HCT116 (cell line): ENCODE measurements around the gene WNK1.

Experiments
- CEBPB ChIP-seq: IDR thresholded peaks from 2 replicates; pipeline ENCODE4 v1.6.1; 2012; ENCODE audit warnings: low read depth
- EZH2 ChIP-seq: fragments of 200-600 bp; sonication (generic); IDR thresholded peaks from 2 replicates; pipeline ENCODE4 v1.6.1; 2017; ENCODE audit warnings: antibody characterized with exemption, mixed run types
- FOSL1 ChIP-seq: IDR thresholded peaks from 2 replicates; pipeline ENCODE4 v1.6.1; 2012; ENCODE audit warnings: low read depth
- JUND ChIP-seq: IDR thresholded peaks from 2 replicates; pipeline ENCODE4 v1.6.1; 2012
- POLR2A ChIP-seq: IDR thresholded peaks from 2 replicates; pipeline ENCODE4 v1.7.0; 2011; ENCODE audit warnings: borderline replicate concordance; ENCODE audit not compliant: insufficient read depth, insufficient read length; ENCODE audit errors: extremely low read depth
- POLR2AphosphoS5 ChIP-seq: IDR thresholded peaks from 2 replicates; pipeline ENCODE4 v1.6.1; 2011; ENCODE audit warnings: mild to moderate bottlenecking, low read depth, low read length, moderate library complexity
- SP1 ChIP-seq: IDR thresholded peaks from 2 replicates; pipeline ENCODE4 v1.6.1; 2012; ENCODE audit warnings: low read depth
- TF ChIP-seq, protein P1 (sequence below), 3 experiments: fragments of 200-600 bp in 1 of 3; sonication (generic) in 1 of 3; IDR thresholded peaks in 2 of 3; conservative IDR thresholded peaks in 1 of 3; 2 replicates each; pipeline ENCODE4 v1.5.1; 2012 to 2017; ENCODE audit warnings: low read depth in 2 of 3, low read length in 2 of 3, antibody characterized with exemption in 1 of 3, borderline replicate concordance in 1 of 3, control low read depth in 1 of 3, mild to moderate bottlenecking in 1 of 3, mixed read lengths in 1 of 3, mixed run types in 1 of 3, moderate library complexity in 1 of 3; ENCODE audit not compliant: insufficient read depth in 1 of 3
- TF ChIP-seq, protein P2 (sequence below): IDR thresholded peaks from 2 replicates; pipeline ENCODE4 v1.6.1; 2012
- TF ChIP-seq, protein P3 (sequence below): IDR thresholded peaks from 2 replicates; pipeline ENCODE4 v1.6.1; 2011; ENCODE audit warnings: mild to moderate bottlenecking, low read length, moderate library complexity; ENCODE audit not compliant: insufficient replicate concordance; ENCODE audit errors: extremely low read depth
- TF ChIP-seq, protein P4 (sequence below): IDR thresholded peaks from 2 replicates; pipeline ENCODE4 v1.6.1; 2012
- TF ChIP-seq, protein P5 (sequence below): IDR thresholded peaks from 2 replicates; pipeline ENCODE4 v1.6.1; 2012; ENCODE audit warnings: low read depth

DNA sequence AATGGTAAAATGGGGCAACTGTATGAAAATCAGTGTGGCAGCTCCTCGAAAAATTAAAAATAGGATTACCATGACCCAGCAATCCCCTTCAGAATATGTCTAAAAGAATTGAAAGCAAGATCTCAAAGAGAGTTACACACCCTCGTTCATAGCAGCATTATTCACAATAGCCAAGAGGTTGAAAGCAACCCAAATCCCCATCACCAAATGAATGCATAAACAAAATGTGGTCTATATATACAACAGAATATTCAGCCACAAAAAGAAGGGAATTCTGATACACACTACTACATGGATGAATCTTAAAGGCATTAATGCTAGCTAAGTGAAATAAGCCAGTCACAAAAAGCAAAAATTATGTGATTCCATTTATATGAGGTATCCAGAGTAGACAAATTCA is 169.9 kb downstream of the WNK1 start:
- TF ChIP-seq, protein P1, sequence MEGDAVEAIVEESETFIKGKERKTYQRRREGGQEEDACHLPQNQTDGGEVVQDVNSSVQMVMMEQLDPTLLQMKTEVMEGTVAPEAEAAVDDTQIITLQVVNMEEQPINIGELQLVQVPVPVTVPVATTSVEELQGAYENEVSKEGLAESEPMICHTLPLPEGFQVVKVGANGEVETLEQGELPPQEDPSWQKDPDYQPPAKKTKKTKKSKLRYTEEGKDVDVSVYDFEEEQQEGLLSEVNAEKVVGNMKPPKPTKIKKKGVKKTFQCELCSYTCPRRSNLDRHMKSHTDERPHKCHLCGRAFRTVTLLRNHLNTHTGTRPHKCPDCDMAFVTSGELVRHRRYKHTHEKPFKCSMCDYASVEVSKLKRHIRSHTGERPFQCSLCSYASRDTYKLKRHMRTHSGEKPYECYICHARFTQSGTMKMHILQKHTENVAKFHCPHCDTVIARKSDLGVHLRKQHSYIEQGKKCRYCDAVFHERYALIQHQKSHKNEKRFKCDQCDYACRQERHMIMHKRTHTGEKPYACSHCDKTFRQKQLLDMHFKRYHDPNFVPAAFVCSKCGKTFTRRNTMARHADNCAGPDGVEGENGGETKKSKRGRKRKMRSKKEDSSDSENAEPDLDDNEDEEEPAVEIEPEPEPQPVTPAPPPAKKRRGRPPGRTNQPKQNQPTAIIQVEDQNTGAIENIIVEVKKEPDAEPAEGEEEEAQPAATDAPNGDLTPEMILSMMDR (IDR thresholded peaks at IDR 0.05 in 2 of 3, conservative IDR thresholded peaks at IDR 0.05 in 1 of 3; ENCODE audit: borderline replicate concordance in 1 of 3, insufficient read depth in 1 of 3, low read depth in 2 of 3, low read length in 2 of 3): no peak
- TF ChIP-seq CEBPB (no peak), FOSL1 (no peak), POLR2A (no peak), EZH2 (no peak), POLR2AphosphoS5 (no peak), SP1 (no peak), JUND (no peak)
- TF ChIP-seq, protein P2, sequence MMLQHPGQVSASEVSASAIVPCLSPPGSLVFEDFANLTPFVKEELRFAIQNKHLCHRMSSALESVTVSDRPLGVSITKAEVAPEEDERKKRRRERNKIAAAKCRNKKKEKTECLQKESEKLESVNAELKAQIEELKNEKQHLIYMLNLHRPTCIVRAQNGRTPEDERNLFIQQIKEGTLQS: no peak
- TF ChIP-seq, protein P3, sequence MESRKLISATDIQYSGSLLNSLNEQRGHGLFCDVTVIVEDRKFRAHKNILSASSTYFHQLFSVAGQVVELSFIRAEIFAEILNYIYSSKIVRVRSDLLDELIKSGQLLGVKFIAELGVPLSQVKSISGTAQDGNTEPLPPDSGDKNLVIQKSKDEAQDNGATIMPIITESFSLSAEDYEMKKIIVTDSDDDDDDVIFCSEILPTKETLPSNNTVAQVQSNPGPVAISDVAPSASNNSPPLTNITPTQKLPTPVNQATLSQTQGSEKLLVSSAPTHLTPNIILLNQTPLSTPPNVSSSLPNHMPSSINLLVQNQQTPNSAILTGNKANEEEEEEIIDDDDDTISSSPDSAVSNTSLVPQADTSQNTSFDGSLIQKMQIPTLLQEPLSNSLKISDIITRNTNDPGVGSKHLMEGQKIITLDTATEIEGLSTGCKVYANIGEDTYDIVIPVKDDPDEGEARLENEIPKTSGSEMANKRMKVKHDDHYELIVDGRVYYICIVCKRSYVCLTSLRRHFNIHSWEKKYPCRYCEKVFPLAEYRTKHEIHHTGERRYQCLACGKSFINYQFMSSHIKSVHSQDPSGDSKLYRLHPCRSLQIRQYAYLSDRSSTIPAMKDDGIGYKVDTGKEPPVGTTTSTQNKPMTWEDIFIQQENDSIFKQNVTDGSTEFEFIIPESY: no peak
- TF ChIP-seq, protein P4, sequence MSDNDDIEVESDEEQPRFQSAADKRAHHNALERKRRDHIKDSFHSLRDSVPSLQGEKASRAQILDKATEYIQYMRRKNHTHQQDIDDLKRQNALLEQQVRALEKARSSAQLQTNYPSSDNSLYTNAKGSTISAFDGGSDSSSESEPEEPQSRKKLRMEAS: no peak
- TF ChIP-seq, protein P5, sequence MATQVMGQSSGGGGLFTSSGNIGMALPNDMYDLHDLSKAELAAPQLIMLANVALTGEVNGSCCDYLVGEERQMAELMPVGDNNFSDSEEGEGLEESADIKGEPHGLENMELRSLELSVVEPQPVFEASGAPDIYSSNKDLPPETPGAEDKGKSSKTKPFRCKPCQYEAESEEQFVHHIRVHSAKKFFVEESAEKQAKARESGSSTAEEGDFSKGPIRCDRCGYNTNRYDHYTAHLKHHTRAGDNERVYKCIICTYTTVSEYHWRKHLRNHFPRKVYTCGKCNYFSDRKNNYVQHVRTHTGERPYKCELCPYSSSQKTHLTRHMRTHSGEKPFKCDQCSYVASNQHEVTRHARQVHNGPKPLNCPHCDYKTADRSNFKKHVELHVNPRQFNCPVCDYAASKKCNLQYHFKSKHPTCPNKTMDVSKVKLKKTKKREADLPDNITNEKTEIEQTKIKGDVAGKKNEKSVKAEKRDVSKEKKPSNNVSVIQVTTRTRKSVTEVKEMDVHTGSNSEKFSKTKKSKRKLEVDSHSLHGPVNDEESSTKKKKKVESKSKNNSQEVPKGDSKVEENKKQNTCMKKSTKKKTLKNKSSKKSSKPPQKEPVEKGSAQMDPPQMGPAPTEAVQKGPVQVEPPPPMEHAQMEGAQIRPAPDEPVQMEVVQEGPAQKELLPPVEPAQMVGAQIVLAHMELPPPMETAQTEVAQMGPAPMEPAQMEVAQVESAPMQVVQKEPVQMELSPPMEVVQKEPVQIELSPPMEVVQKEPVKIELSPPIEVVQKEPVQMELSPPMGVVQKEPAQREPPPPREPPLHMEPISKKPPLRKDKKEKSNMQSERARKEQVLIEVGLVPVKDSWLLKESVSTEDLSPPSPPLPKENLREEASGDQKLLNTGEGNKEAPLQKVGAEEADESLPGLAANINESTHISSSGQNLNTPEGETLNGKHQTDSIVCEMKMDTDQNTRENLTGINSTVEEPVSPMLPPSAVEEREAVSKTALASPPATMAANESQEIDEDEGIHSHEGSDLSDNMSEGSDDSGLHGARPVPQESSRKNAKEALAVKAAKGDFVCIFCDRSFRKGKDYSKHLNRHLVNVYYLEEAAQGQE: no peak
